ENCODE data around the gene FOXP4. TPM values are rescaled to one million over a fixed set of nuclear protein-coding genes. Genes with fewer than 3 reads are reported as not detected.

The FOXP4 gene
- total RNA-seq, 1 experiment from 2014 or later = 32.3 TPM

GRCh38 chr6:41551086-41551700, 5.0 kb downstream of the FOXP4 start:
- BruUV-seq (replicated peaks) = no TSS peak
- TF ChIP-seq POLR2A (IDR thresholded peaks at IDR 0.05; ENCODE audit: borderline replicate concordance, extremely low read depth, insufficient read depth, insufficient read length) = no peak
- no peak for TF ChIP-seq EZH2phosphoT487 (IDR thresholded peaks at IDR 0.05; ENCODE audit: borderline replicate concordance)
- TF ChIP-seq SP1 (IDR thresholded peaks at IDR 0.05; ENCODE audit: low read depth) = no peak
- TF ChIP-seq FOSL1 (IDR thresholded peaks at IDR 0.05; ENCODE audit: low read depth) = no peak
- no peak overlapping the region for H3K9ac ChIP-seq (ENCODE audit: low read length)
- H3K4me3 ChIP-seq (replicated peaks in 1 of 2; ENCODE audit: low read depth in 1 of 2, low read length in 2 of 2) = no peak overlapping the region
- H2AFZ ChIP-seq (ENCODE audit: low read depth, low read length, poor library complexity, severe bottlenecking) = no peak overlapping the region
- H3K36me3 ChIP-seq (ENCODE audit: control insufficient read depth in 1 of 2, insufficient read depth in 2 of 2, low read length in 2 of 2) = peaks cover 3 to 10% of the 10 kb centered on the region in 2 experiments; a peak in 2 of 4 replicates
- ATAC-seq (no peak), DNase-seq (ENCODE audit: low read depth, low spot score) (no peak)
- no peaks in the 10 kb centered on the region for H3K9me2 ChIP-seq (ENCODE audit: insufficient read depth)
- H3K9me3 ChIP-seq (ENCODE audit: control insufficient read depth in 1 of 2, insufficient read depth in 1 of 2, low read depth in 1 of 2, low read length in 2 of 2) = no peaks in the 10 kb centered on the region
- RAD21 ChIA-PET (ENCODE audit: low non-redundant PET in 1 of 2, low total read pairs in 2 of 2, uncharacterized antibody in 2 of 2, unreplicated experiment in 2 of 2) = no interaction called here
- no peaks in the 10 kb centered on the region for H3K27me3 ChIP-seq (ENCODE audit: insufficient read depth, low read length)
- POLR2A ChIA-PET = no interaction called here
- no peak overlapping the region for H3K4me2 ChIP-seq (ENCODE audit: low read length)
- no peaks in the 10 kb centered on the region for H4K20me1 ChIP-seq (ENCODE audit: insufficient read depth)
- H3K27ac ChIP-seq (ENCODE audit: low read depth, low read length) = no peak overlapping the region
- H3K79me2 ChIP-seq (ENCODE audit: insufficient read depth, low read length) = peaks cover 77% of the 10 kb centered on the region
- peaks cover 0 to 7% of the 10 kb centered on the region in 2 experiments; a peak in 1 of 4 replicates for H3K4me1 ChIP-seq (ENCODE audit: control insufficient read depth in 1 of 2, insufficient read depth in 2 of 2, low read length in 2 of 2)
- CTCF ChIA-PET = no interaction called here
- intact Hi-C loops (cut with micrococcal nuclease) = no loop called here

DNA sequence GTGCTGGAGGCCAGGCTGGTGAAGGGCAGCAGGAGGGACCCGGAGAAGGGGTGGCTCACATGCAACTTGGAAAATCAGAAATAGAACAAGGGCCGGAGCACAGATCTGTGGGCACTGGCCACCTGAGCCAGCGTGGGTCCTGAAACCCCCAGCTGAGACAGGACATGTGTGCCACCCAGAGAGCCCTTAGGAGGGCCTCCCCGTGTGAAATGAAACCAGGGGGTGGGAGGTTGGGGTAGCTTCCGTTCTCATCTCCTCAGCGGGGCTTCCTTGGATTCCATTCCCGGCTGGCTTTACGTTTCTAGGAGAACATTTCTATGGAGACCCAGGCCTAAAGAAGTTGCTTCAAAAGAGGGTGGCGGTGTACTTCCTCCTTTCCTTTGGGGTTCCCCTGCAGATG, 5.7 kb downstream of the FOXP4 start:
- RAD21 ChIA-PET (ENCODE audit: low non-redundant PET in 1 of 2, low total read pairs in 2 of 2, uncharacterized antibody in 2 of 2, unreplicated experiment in 2 of 2) = no interaction called here
- ATAC-seq = no peak
- Histone ChIP-seq H3K4me3 (replicated peaks in 1 of 2; ENCODE audit: low read depth in 1 of 2, low read length in 2 of 2) (no peak overlapping the region), H3K36me3 (ENCODE audit: control insufficient read depth in 1 of 2, insufficient read depth in 2 of 2, low read length in 2 of 2) (peaks cover 3 to 10% of the 10 kb centered on the region in 2 experiments; a peak in 2 of 4 replicates), H3K27ac (ENCODE audit: low read depth, low read length) (no peak overlapping the region), H3K9me2 (ENCODE audit: insufficient read depth) (no peaks in the 10 kb centered on the region), H3K79me2 (ENCODE audit: insufficient read depth, low read length) (peaks cover 80% of the 10 kb centered on the region), H3K4me2 (ENCODE audit: low read length) (no peak overlapping the region), H3K9me3 (ENCODE audit: control insufficient read depth in 1 of 2, insufficient read depth in 1 of 2, low read depth in 1 of 2, low read length in 2 of 2) (no peaks in the 10 kb centered on the region), H3K4me1 (ENCODE audit: control insufficient read depth in 1 of 2, insufficient read depth in 2 of 2, low read length in 2 of 2) (peaks cover 0 to 7% of the 10 kb centered on the region in 2 experiments; a peak in 1 of 4 replicates), H4K20me1 (ENCODE audit: insufficient read depth) (no peaks in the 10 kb centered on the region), H2AFZ (ENCODE audit: low read depth, low read length, poor library complexity, severe bottlenecking) (no peak overlapping the region), H3K9ac (ENCODE audit: low read length) (no peak overlapping the region), H3K27me3 (ENCODE audit: insufficient read depth, low read length) (no peaks in the 10 kb centered on the region)
- no TSS peak for BruUV-seq (replicated peaks)
- POLR2A ChIA-PET = no interaction called here
- intact Hi-C loops (cut with micrococcal nuclease) = no loop called here
- CTCF ChIA-PET = no interaction called here
- DNase-seq (ENCODE audit: low read depth, low spot score) = no peak
- no peak for TF ChIP-seq ZBTB33 (IDR thresholded peaks at IDR 0.05; ENCODE audit: extremely low read depth, insufficient replicate concordance, low read length)
- no peak for TF ChIP-seq REST (IDR thresholded peaks at IDR 0.05; ENCODE audit: low read depth)
- TF ChIP-seq TCF7L2 (IDR thresholded peaks at IDR 0.05; ENCODE audit: borderline replicate concordance, extremely low read depth, insufficient read depth, insufficient read length) = no peak
- no peak for TF ChIP-seq FOSL1 (IDR thresholded peaks at IDR 0.05; ENCODE audit: low read depth)
- no peak for TF ChIP-seq CTCF (IDR thresholded peaks at IDR 0.05 in 2 of 3, conservative IDR thresholded peaks at IDR 0.05 in 1 of 3; ENCODE audit: borderline replicate concordance in 1 of 3, insufficient read depth in 1 of 3, low read depth in 2 of 3, low read length in 2 of 3)
- no peak for TF ChIP-seq JUND (IDR thresholded peaks at IDR 0.05)
- TF ChIP-seq POLR2A (IDR thresholded peaks at IDR 0.05; ENCODE audit: borderline replicate concordance, extremely low read depth, insufficient read depth, insufficient read length) = no peak
- TF ChIP-seq SIN3A (IDR thresholded peaks at IDR 0.05; ENCODE audit: low read depth) = no peak
- no peak for TF ChIP-seq YY1 (IDR thresholded peaks at IDR 0.05; ENCODE audit: extremely low read depth, insufficient replicate concordance, low read depth, low read length)

All from HCT116 (cell line).